Cardiac muscle cell (in vitro differentiated cells and primary cell): Measurements from ENCODE around the gene C3orf20. TPM values are rescaled to one million over a fixed set of nuclear protein-coding genes. Genes with fewer than 3 reads are reported as not detected.

Source experiments
- DNase-seq, 2 donors: peaks; one replicate each; pipeline versions ENCODE4 v3.0.0 to v3.0.0-alpha.2; 2010 to 2017; ENCODE audit warnings: low read depth in 1 of 2, low spot score in 1 of 2
- H3K27ac ChIP-seq: fragments of 200-600 bp; sonication (generic); 2 replicates; pipeline ENCODE4 v1.5.1; 2016
- H3K27me3 ChIP-seq: fragments of 200-600 bp; sonication (generic); 2 replicates; pipeline ENCODE4 v1.6.0; 2016; ENCODE audit warnings: control low read depth
- H3K36me3 ChIP-seq: fragments of 200-600 bp; sonication (generic); 2 replicates; pipeline ENCODE4 v1.5.1; 2016; ENCODE audit warnings: control low read depth
- H3K4me1 ChIP-seq: fragments of 200-600 bp; sonication (generic); 2 replicates; pipeline ENCODE4 v1.8.1; 2017; ENCODE audit warnings: low read depth, mild to moderate bottlenecking, mixed run types
- H3K4me3 ChIP-seq: fragments of 200-600 bp; sonication (generic); 2 replicates; pipeline ENCODE4 v1.5.1; 2016; ENCODE audit warnings: mild to moderate bottlenecking
- H3K9me3 ChIP-seq: fragments of 200-600 bp; sonication (generic); 2 replicates; pipeline ENCODE4 v1.5.1; 2017; ENCODE audit warnings: low read depth, mild to moderate bottlenecking, control low read depth
- CTCF ChIP-seq: IDR thresholded peaks from 2 replicates; pipeline ENCODE4 v1.5.1; 2012; ENCODE audit warnings: low read depth, mild to moderate bottlenecking, low read length
- polyA plus RNA-seq: library from polyadenylated mRNA; unstranded; fragments of >200 nt; fragmentation: Nextera tagmentation; extraction: Ambion mirVana; gene quantifications from 2 replicates; pipeline ENCODE4 v1.2.1, GENCODE V29; 2016
- total RNA-seq: library from RNA; depleted of rRNA; stranded (reverse); fragments of >200 nt; gene quantifications from 2 replicates; pipeline ENCODE4 v1.2.3, GENCODE V29; 2016

C3orf20 gene
- total and polyA plus RNA-seq, 2 experiments from 2014 or later: 0.21 TPM; not detected in 1

DNA sequence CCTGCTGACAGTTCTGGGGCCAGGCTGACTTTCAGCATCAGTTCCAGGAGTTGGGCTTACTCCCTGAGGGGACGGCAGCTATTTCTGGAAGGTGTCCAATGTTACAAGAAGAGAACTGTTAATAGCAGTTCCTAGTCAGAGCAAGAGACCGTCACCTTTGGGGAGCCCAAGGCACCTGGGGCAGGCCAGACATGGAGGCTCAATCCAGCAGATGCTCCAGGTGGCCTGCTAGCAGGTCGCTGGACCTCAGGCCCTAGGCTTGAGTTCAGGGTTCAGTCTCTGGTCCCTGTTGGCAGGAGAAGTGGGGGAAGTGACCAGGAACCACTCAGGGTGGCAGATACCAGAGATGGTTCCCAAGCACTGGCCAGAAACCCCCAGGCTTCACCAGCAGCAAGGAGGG lies 25.9 kb downstream of the C3orf20 start:
- H3K9me3 ChIP-seq: no peaks in the 10 kb centered on the region
- no peak for TF ChIP-seq CTCF
- no peak overlapping the region for H3K27ac ChIP-seq

GRCh38 chr3:14701676-14702075 lies 26.7 kb downstream of the C3orf20 start:
- H3K9me3 ChIP-seq: no peaks in the 10 kb centered on the region
- H3K27me3 ChIP-seq: no peaks in the 10 kb centered on the region
- H3K4me3 ChIP-seq: no peak overlapping the region
- DNase-seq: no peak
- no peak overlapping the region for H3K27ac ChIP-seq
- H3K36me3 ChIP-seq: peaks cover 3% of the 10 kb centered on the region
- TF ChIP-seq CTCF: no peak
- H3K4me1 ChIP-seq: no peaks in the 10 kb centered on the region

More for the DNA sequence above, 25.9 kb downstream of the C3orf20 start:
- Histone ChIP-seq H3K4me1 (no peaks in the 10 kb centered on the region), H3K27me3 (no peaks in the 10 kb centered on the region), H3K36me3 (peaks cover 3% of the 10 kb centered on the region), H3K4me3 (no peak overlapping the region)
- no peak for DNase-seq

DNA sequence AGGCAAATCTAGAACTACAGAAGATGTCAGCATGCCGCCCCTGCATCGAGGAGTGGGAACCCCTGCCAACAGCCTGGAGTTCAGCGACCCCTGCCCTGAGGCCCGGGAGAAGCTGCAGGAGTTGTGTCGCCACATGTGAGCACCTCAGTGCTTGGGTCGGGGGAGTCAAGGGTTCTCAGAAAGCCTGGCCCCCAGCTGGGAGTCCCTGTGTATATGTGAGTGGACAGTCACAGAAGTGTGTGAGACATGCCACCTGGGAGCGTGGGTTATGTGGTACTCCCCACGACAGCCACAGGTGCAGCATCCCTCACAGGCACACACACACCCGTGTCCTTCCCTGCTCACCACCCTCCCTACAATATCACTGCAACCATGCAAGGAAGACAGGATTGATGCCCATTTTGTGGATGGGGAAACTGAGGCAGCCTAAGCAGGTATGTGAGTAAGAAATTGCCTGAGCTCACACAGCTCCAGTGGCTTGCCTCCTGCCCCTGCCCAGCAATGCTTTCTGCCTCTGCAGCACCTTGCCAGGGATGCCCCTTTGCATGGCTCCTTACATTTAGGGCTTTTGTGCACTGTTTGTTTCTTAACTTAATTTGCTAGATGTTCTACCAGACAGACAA lies 28.3 kb downstream of the C3orf20 start:
- Histone ChIP-seq H3K4me3 (no peak overlapping the region), H3K27ac (no peak overlapping the region), H3K4me1 (no peaks in the 10 kb centered on the region), H3K9me3 (no peaks in the 10 kb centered on the region), H3K27me3 (no peaks in the 10 kb centered on the region), H3K36me3 (peaks cover 3% of the 10 kb centered on the region)
- TF ChIP-seq CTCF: no peak
- DNase-seq: no peak

GRCh38 chr3:14703791-14704190 lies 28.9 kb downstream of the C3orf20 start:
- Histone ChIP-seq H3K4me1 (no peaks in the 10 kb centered on the region), H3K27me3 (no peaks in the 10 kb centered on the region), H3K27ac (no peak overlapping the region), H3K9me3 (no peaks in the 10 kb centered on the region), H3K36me3 (peaks cover 3% of the 10 kb centered on the region), H3K4me3 (no peak overlapping the region)
- no peak for DNase-seq
- no peak for TF ChIP-seq CTCF

DNA sequence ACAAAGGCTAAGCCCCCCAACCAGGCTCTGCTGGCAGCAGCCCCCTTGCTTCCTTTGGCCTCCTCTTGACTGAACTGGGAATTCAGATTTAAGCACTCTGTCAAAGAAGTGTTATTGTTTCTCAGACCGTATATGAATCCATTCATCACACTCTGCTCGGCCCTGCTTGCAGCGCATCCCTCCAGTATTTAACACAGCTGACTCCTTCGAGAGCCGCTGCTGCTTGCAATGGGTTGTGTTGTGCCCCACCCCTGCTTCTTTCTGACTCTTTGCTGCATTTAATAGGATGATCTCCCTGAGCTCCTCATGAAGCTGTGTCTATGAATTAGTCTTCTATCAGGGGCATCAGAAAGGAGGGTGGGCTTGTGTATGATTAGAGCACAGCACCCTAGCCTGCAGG lies 31.2 kb downstream of the C3orf20 start:
- Histone ChIP-seq H3K36me3 (peaks cover 3% of the 10 kb centered on the region), H3K27ac (no peak overlapping the region)
- DNase-seq: no peak

More for the DNA sequence above, 31.2 kb downstream of the C3orf20 start:
- Histone ChIP-seq H3K9me3 (no peaks in the 10 kb centered on the region), H3K4me1 (no peaks in the 10 kb centered on the region), H3K27me3 (no peaks in the 10 kb centered on the region), H3K4me3 (no peak overlapping the region)
- TF ChIP-seq CTCF: no peak
